Measurements from ENCODE around the gene TBC1D30. TPM values are rescaled to one million over a fixed set of nuclear protein-coding genes. Genes with fewer than 3 reads are reported as not detected.
"Not testable (repeated sequence)": the region's sequence is repeated elsewhere in the genome, so short reads cannot be mapped to it uniquely, and the experiment has no call there.

The TBC1D30 gene
- total RNA-seq, 1 donor from 2014 or later, result 14.8 TPM

DNA sequence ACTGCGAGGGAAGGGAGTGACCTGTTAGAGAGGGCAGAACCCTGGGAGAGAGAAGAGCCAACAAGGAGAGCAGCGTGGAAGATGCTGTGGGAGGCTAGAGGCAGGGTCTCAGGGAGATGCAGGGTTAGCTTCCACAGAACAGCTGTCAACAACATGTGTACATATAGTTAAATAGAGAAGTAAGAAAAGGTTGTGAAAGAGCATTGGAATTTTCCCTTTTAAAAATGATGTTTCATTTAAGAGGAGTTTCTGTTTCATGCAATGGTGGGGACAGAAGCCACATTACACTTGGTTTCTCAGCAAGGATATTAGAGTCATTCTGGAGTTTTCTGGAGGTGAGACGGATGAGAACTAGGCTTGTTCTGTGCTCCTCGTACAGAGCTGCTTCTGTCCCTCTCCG, 23.8 kb upstream of the TBC1D30 start:
- intact Hi-C loops (cut with DNase I), result no loop called here
- TF ChIP-seq, protein P1, sequence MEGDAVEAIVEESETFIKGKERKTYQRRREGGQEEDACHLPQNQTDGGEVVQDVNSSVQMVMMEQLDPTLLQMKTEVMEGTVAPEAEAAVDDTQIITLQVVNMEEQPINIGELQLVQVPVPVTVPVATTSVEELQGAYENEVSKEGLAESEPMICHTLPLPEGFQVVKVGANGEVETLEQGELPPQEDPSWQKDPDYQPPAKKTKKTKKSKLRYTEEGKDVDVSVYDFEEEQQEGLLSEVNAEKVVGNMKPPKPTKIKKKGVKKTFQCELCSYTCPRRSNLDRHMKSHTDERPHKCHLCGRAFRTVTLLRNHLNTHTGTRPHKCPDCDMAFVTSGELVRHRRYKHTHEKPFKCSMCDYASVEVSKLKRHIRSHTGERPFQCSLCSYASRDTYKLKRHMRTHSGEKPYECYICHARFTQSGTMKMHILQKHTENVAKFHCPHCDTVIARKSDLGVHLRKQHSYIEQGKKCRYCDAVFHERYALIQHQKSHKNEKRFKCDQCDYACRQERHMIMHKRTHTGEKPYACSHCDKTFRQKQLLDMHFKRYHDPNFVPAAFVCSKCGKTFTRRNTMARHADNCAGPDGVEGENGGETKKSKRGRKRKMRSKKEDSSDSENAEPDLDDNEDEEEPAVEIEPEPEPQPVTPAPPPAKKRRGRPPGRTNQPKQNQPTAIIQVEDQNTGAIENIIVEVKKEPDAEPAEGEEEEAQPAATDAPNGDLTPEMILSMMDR (IDR thresholded peaks at IDR 0.05), result no peak
- no peak overlapping the region for H3K4me3 ChIP-seq
- ATAC-seq (no peak), DNase-seq (no peak)
- H3K36me3 ChIP-seq, result no peaks in the 10 kb centered on the region
- no peaks in the 10 kb centered on the region for H3K27me3 ChIP-seq
- H3K27ac ChIP-seq, result no peak overlapping the region
- H3K9me3 ChIP-seq, result no peaks in the 10 kb centered on the region
- H3K4me1 ChIP-seq, result no peaks in the 10 kb centered on the region

DNA sequence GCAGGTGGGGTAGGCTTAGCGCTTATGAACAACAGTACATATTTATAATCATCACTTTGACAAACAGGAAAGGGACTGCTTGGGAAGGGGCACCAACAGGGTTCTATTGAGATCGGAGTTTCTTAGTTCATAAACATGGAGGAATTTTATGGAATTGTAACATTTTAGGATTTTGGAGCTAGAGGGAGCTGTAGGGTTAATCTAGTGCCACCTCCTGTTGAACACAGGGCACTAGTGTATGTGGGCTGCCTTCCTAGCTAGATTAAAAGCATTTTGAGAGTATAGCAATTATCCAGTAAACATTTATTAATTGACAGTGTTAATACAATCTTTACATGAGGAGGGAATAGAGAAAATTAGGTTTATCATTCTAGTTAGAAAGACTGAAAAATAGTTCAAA, 23.1 kb upstream of the TBC1D30 start:
- Histone ChIP-seq H3K4me3 (no peak overlapping the region), H3K36me3 (no peaks in the 10 kb centered on the region), H3K27me3 (no peaks in the 10 kb centered on the region), H3K4me1 (no peaks in the 10 kb centered on the region), H3K9me3 (no peaks in the 10 kb centered on the region), H3K27ac (no peak overlapping the region)
- intact Hi-C loops (cut with DNase I), result no loop called here
- TF ChIP-seq, protein P1 (IDR thresholded peaks at IDR 0.05), result no peak
- no peak for ATAC-seq
- no peak for DNase-seq

DNA sequence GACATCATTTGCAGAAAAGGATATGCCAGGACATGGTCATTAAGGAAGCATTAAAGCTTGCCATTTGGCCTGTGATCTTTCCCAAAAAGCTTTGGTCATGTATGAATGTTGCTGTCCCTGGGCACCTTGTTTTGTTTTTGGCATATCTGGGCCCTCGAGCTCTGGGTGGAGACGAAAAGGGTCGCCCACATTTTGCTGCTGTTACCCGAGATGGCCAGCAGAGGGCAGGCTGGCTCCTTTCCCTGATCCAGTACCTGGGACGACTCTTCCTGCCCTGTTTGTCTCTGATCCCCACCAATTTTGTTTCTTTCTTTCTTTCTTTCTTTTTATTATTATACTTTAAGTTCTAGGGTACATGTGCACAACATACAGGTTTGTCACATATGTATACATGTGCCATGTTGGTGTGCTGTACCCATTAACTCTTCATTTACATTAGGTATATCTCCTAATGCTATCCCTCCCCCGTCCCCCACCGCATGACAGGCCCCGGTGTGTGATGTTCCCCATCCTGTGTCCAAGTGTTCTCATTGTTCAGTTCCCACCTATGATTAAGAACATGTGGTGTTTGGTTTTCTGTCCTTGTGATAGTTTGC, 22.2 kb upstream of the TBC1D30 start:
- intact Hi-C loops (cut with DNase I); H3K36me3 ChIP-seq; H3K27ac ChIP-seq; H3K27me3 ChIP-seq; H3K4me1 ChIP-seq; H3K4me3 ChIP-seq; H3K9me3 ChIP-seq: not testable (repeated sequence)
- ATAC-seq (peak; percentile 96), DNase-seq (peak; percentile 76)
- TF ChIP-seq, protein P1 (IDR thresholded peaks at IDR 0.05), result peak; percentile 91

DNA sequence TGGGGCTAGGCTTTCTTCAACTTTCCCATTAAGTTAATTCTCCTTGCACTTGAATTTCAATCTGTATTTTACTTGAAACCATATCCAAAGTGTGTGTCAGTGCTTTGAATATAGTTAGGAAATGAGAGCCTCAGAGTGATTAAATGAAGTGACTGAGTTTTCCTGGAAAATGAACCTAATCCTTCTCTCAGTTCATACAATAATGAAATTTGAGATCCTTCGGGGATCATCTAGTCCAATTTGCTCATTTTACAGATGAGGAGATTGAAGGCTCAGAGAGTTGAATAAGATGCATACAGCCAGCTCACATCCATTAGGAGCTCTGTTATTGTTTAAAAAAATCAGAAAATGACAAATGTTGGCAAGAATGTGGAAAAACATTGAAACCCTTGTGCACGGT, 18.3 kb upstream of the TBC1D30 start:
- Histone ChIP-seq H3K27me3 (no peaks in the 10 kb centered on the region), H3K4me3 (no peak overlapping the region), H3K36me3 (no peaks in the 10 kb centered on the region), H3K27ac (no peak overlapping the region), H3K4me1 (no peaks in the 10 kb centered on the region), H3K9me3 (no peaks in the 10 kb centered on the region)
- intact Hi-C loops (cut with DNase I), result no loop called here
- no peak for ATAC-seq
- no peak for DNase-seq
- TF ChIP-seq, protein P1 (IDR thresholded peaks at IDR 0.05), result no peak

DNA sequence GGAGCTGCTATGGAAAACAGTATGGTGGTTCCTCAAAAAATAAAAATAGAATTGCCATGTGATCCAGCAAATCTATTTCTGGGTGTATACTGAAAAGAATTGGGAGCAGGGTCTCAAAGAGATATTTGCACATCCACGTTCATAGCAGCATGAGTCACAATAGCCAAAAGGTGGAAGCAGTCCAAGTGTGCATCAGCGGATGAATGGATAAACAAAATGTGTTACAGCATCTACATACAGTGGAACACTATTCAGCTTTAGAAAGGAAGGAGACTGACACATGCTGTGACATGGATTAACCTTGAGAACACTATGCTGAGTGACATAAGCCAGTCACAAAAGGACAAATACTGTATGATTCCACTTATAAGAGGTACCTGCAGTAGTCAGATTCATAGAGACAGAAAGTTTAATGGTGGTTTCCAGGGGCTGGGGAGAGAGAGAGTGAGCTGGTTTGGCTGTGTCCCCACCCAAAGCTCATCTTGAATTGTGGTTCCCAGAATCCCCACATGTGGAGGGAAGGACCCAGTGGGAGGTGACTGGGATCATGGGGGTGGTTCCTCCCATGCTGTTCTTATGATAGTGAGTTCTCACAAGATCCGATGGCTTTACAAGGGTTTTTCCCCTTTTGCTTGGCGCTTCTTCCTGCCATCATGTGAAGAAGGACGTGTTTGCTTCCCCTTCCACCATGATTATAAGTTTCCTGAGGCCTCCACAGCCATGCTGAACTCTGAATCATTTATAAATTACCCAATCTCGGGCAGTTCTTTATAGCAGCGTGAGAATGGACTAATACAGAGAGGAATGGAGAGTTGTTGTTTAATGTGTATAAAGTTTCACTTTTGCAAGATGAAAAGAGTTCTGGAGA, 17.6 kb upstream of the TBC1D30 start:
- no peak overlapping the region for H3K27ac ChIP-seq
- no peaks in the 10 kb centered on the region for H3K4me1 ChIP-seq
- intact Hi-C loops (cut with DNase I), result no loop called here
- H3K9me3 ChIP-seq, result no peaks in the 10 kb centered on the region
- TF ChIP-seq, protein P1 (IDR thresholded peaks at IDR 0.05), result no peak
- H3K36me3 ChIP-seq, result no peaks in the 10 kb centered on the region
- no peak for ATAC-seq
- H3K27me3 ChIP-seq, result no peaks in the 10 kb centered on the region
- DNase-seq, result no peak
- no peak overlapping the region for H3K4me3 ChIP-seq
